HG02610 (cell line): ENCODE results near the gene SPATA1.
"Not testable (repeated sequence)": the region's sequence is repeated elsewhere in the genome, so short reads cannot be mapped to it uniquely, and the experiment has no call there.

ENCODE experiments used
- ATAC-seq: cut with Tn5 transposase; IDR thresholded peaks from one replicate; pipeline ENCODE4 v1.9.1; 2021; ENCODE audit warnings: mild to moderate bottlenecking, moderate library complexity; ENCODE audit not compliant: unreplicated experiment

Gene SPATA1

GRCh38 chr1:84506002-84506728 is at the start of gene SPATA1, which contains the start of gene GNG5:
Gene SPATA1, plus strand, starts transcription at chr1:84506386. Its CDS starts 9,974 bp downstream, at chr1:84516360.
Gene GNG5, minus strand, starts transcription at chr1:84506581. Its CDS starts 490 bp downstream, at chr1:84506091.
- peak; percentile 79 for ATAC-seq

- no peak for ATAC-seq
Observed at GRCh38 chr1:84462118-84462517, 44.1 kb upstream of the SPATA1 start.

GRCh38 chr1:84467298-84467697 is 38.9 kb upstream of the SPATA1 start:
- ATAC-seq = no peak

- no peak for ATAC-seq
Observed at GRCh38 chr1:84476225-84476624, 30.0 kb upstream of the SPATA1 start.

GRCh38 chr1:84478876-84479868 is 27.0 kb upstream of the SPATA1 start, which contains the start of gene RPF1:
Gene RPF1, plus strand, starts transcription at chr1:84479266. Its CDS starts 16 bp downstream, at chr1:84479282.
- ATAC-seq = peak; percentile 96

- no peak for ATAC-seq
Observed at GRCh38 chr1:84479998-84480397, 26.2 kb upstream of the SPATA1 start.

- ATAC-seq = peak; percentile 50
Observed at GRCh38 chr1:84480650-84481049, 25.5 kb upstream of the SPATA1 start.

- ATAC-seq = no peak
Observed at GRCh38 chr1:84481317-84481716, 24.9 kb upstream of the SPATA1 start.

- ATAC-seq = no peak
Observed at GRCh38 chr1:84488107-84488506, 18.1 kb upstream of the SPATA1 start.

- no peak for ATAC-seq
Observed at GRCh38 chr1:84489766-84490165, 16.4 kb upstream of the SPATA1 start.

GRCh38 chr1:84492726-84493125 is 13.5 kb upstream of the SPATA1 start:
- ATAC-seq = no peak

GRCh38 chr1:84493747-84494146 is 12.4 kb upstream of the SPATA1 start:
- peak; percentile 65 for ATAC-seq

GRCh38 chr1:84496498-84496897 is 9.7 kb upstream of the SPATA1 start:
- ATAC-seq = no peak

- no peak for ATAC-seq
Observed at GRCh38 chr1:84497631-84498275, 8.4 kb upstream of the SPATA1 start.

- ATAC-seq = no peak
Observed at GRCh38 chr1:84502927-84503326, 3.3 kb upstream of the SPATA1 start.

- ATAC-seq = peak; percentile 28
Observed at GRCh38 chr1:84504580-84505492, 1.4 kb upstream of the SPATA1 start.

- ATAC-seq = peak; percentile 17
Observed at GRCh38 chr1:84505493-84506001, 639 bp upstream of the SPATA1 start.

- no peak for ATAC-seq
Observed at GRCh38 chr1:84506729-84507453, 705 bp downstream of the SPATA1 start.

- not testable (repeated sequence) for ATAC-seq
Observed at GRCh38 chr1:84507887-84508286, 1.7 kb downstream of the SPATA1 start.
